ENCODE data around the gene ANKMY1. TPM values are rescaled to one million over a fixed set of nuclear protein-coding genes. Genes with fewer than 3 reads are reported as not detected.

The ANKMY1 gene
- total and polyA plus RNA-seq, 2 of the 13 experiments (the other 11 are each of a cell fraction or from before 2014, with no cell fraction given): 11.7 to 18.8 TPM

GRCh38 chr2:240560480-240561324, 2.9 kb upstream of the ANKMY1 start (continued):
- TF ChIP-seq GMEB1 (CRISPR knock-in tag; IDR thresholded peaks at IDR 0.05; ENCODE audit: borderline replicate concordance) (peak; percentile 76), CCAR2 (optimal IDR thresholded peaks at IDR 0.05; ENCODE audit: low read depth, low read length) (no peak), ZBTB49 (CRISPR knock-in tag; IDR thresholded peaks at IDR 0.05; ENCODE audit: borderline replicate concordance) (no peak), ELF4 (CRISPR knock-in tag; IDR thresholded peaks at IDR 0.05; ENCODE audit: borderline replicate concordance) (peak; percentile 99), ELK4 (CRISPR knock-in tag; IDR thresholded peaks at IDR 0.05; ENCODE audit: borderline replicate concordance) (0 out of 2 replicates have a peak, but pooled peaks have one; percentile 35), CBX2 (IDR thresholded peaks at IDR 0.05; ENCODE audit: low read depth, low read length) (no peak), CBX2 (CRISPR knock-in tag; IDR thresholded peaks at IDR 0.05; ENCODE audit: low read depth) (0 out of 2 replicates have a peak, but pooled peaks have one; percentile 40), SNRNP70 (IDR thresholded peaks at IDR 0.05; ENCODE audit: low read depth, low read length) (no peak), GLMP (CRISPR knock-in tag; IDR thresholded peaks at IDR 0.05; ENCODE audit: borderline replicate concordance) (no peak), EEA1 (CRISPR knock-in tag; IDR thresholded peaks at IDR 0.05; ENCODE audit: borderline replicate concordance) (peak; percentile 76; the same call in 1 of the 2 replicates), HES4 (CRISPR knock-in tag; IDR thresholded peaks at IDR 0.05; ENCODE audit: borderline replicate concordance) (peak; percentile 99), ZNF660 (CRISPR knock-in tag; IDR thresholded peaks at IDR 0.05; ENCODE audit: borderline replicate concordance, low read depth) (no peak), THAP11 (CRISPR knock-in tag; IDR thresholded peaks at IDR 0.05) (peak; percentile 81), HNF1A (IDR thresholded peaks at IDR 0.05; ENCODE audit: low read depth) (no peak), HNF1A (CRISPR knock-in tag; IDR thresholded peaks at IDR 0.05; ENCODE audit: borderline replicate concordance) (peak; percentile 54), ETV6 (CRISPR knock-in tag; conservative IDR thresholded peaks at IDR 0.05) (no peak; the same call in 1 of the 2 replicates), ZNF317 (CRISPR knock-in tag; IDR thresholded peaks at IDR 0.05) (no peak)

All from HepG2 (cell line).